OCI-LY7 (cell line): ENCODE results near the gene PDXDC1.

Experiments
- EZH2phosphoT487 ChIP-seq: fragments of 200-600 bp; sonication (generic); IDR thresholded peaks from 2 replicates; pipeline ENCODE4 v1.6.1; 2018; ENCODE audit warnings: low read depth, borderline replicate concordance, mild to moderate bottlenecking, mixed run types, antibody characterized with exemption, low read length, moderate library complexity, mixed read lengths
- TF ChIP-seq, protein P1 (sequence below): fragments of 200-600 bp; sonication (generic); conservative IDR thresholded peaks from 2 replicates; pipeline ENCODE4 v1.5.1; 2014; ENCODE audit warnings: mild to moderate bottlenecking, antibody characterized with exemption, low read length, moderate library complexity, mixed read lengths

DNA sequence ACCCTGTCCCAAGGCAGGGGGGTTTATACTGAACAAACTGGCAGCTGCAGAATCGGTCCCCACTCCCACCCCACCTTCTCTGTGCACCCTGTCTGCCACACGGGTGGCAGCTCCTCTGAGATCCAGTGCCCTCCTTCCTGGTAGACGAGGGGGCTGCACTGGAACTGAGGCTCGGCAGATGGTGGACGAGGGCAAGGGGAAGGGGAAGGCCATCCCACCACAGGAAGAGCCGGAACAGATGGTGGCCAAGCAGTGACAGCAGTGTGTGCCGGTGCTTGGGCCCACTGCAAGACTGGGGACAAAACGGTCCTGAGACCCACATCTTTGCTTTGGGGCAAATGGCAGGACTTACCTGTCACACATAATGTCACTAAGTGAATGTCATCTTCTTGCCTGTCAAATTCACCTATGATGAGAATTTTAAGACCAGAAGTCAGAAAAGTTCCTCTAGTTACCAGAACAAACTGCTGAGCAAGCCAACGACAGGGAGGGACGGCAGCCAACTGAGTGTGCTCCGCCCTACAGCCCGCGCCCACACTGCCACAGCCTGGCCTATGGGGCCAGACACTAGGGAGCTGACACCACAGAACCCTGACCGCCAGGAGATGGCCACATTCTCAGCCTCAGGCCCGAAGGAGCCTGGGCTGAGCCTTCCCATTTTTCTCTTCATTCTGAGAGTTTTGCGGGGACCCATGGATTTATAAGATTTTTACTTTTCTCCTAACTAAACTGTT, 66.6 kb downstream of the PDXDC1 start:
- TF ChIP-seq, protein P1, sequence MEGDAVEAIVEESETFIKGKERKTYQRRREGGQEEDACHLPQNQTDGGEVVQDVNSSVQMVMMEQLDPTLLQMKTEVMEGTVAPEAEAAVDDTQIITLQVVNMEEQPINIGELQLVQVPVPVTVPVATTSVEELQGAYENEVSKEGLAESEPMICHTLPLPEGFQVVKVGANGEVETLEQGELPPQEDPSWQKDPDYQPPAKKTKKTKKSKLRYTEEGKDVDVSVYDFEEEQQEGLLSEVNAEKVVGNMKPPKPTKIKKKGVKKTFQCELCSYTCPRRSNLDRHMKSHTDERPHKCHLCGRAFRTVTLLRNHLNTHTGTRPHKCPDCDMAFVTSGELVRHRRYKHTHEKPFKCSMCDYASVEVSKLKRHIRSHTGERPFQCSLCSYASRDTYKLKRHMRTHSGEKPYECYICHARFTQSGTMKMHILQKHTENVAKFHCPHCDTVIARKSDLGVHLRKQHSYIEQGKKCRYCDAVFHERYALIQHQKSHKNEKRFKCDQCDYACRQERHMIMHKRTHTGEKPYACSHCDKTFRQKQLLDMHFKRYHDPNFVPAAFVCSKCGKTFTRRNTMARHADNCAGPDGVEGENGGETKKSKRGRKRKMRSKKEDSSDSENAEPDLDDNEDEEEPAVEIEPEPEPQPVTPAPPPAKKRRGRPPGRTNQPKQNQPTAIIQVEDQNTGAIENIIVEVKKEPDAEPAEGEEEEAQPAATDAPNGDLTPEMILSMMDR, result no peak
- no peak for TF ChIP-seq EZH2phosphoT487
